GM19035 (cell line): ENCODE results near the gene ABCB1.

Experiments used
- ATAC-seq: cut with Tn5 transposase; IDR thresholded peaks from one replicate; pipeline ENCODE4 v1.9.1; 2021; ENCODE audit not compliant: unreplicated experiment

The ABCB1 gene

GRCh38 chr7:87517136-87517815 lies 83.4 kb downstream of the ABCB1 start:
- ATAC-seq: no peak

GRCh38 chr7:87513735-87514335 lies 86.8 kb downstream of the ABCB1 start:
- ATAC-seq: no peak

- ATAC-seq: no peak
Measured at GRCh38 chr7:87512906-87513305, 87.8 kb downstream of the ABCB1 start.

- no peak for ATAC-seq
Measured at GRCh38 chr7:87511510-87511909, 89.2 kb downstream of the ABCB1 start.

- no peak for ATAC-seq
Measured at GRCh38 chr7:87510411-87510875, 90.2 kb downstream of the ABCB1 start.

GRCh38 chr7:87507446-87507845 lies 93.2 kb downstream of the ABCB1 start:
- ATAC-seq: no peak

- ATAC-seq: no peak
Measured at GRCh38 chr7:87506246-87507180, 94.2 kb downstream of the ABCB1 start.

GRCh38 chr7:87505557-87506245 lies 95.0 kb downstream of the ABCB1 start:
- ATAC-seq: no peak

- no peak for ATAC-seq
Measured at GRCh38 chr7:87505122-87505521, 95.6 kb downstream of the ABCB1 start.

- ATAC-seq: no peak
Measured at GRCh38 chr7:87499494-87499893, 101.2 kb downstream of the ABCB1 start.

- no peak for ATAC-seq
Measured at GRCh38 chr7:87498893-87499292, 101.8 kb downstream of the ABCB1 start.

- ATAC-seq: no peak
Measured at GRCh38 chr7:87497482-87497881, 103.2 kb downstream of the ABCB1 start.

- ATAC-seq: no peak
Measured at GRCh38 chr7:87495366-87495765, 105.3 kb downstream of the ABCB1 start.

- ATAC-seq: no peak
Measured at GRCh38 chr7:87494454-87494853, 106.2 kb downstream of the ABCB1 start.

GRCh38 chr7:87483131-87483530 lies 117.6 kb downstream of the ABCB1 start:
- no peak for ATAC-seq

GRCh38 chr7:87482115-87482514 lies 118.6 kb downstream of the ABCB1 start:
- ATAC-seq: no peak

GRCh38 chr7:87480386-87480785 lies 120.3 kb downstream of the ABCB1 start:
- ATAC-seq: no peak

GRCh38 chr7:87479951-87480350 lies 120.7 kb downstream of the ABCB1 start:
- ATAC-seq: no peak

- ATAC-seq: no peak
Measured at GRCh38 chr7:87476179-87476557, 124.5 kb downstream of the ABCB1 start.

GRCh38 chr7:87475359-87476178 lies 125.1 kb downstream of the ABCB1 start, which contains the start of gene ABCB4:
Gene ABCB4 (minus strand): TSS chr7:87475680. CDS start chr7:87475465, 215 bp downstream.
- peak; percentile 36 for ATAC-seq
